SK-N-MC (cell line): Measurements from ENCODE around the gene NCAM2.

ENCODE experiments used
- EZH2 ChIP-seq: fragments of 200-600 bp; sonication (generic); IDR thresholded peaks from one replicate; pipeline ENCODE4 v1.6.1; 2017; ENCODE audit warnings: antibody characterized with exemption
- FOXP2 ChIP-seq: optimal IDR thresholded peaks from 2 replicates; pipeline ENCODE3; 2011; ENCODE audit warnings: mild to moderate bottlenecking, moderate library complexity; ENCODE audit not compliant: insufficient read depth; ENCODE audit errors: extremely low read length, control extremely low read depth
- POLR2AphosphoS5 ChIP-seq: IDR thresholded peaks from 2 replicates; pipeline ENCODE4 v1.6.1; 2012; ENCODE audit warnings: mild to moderate bottlenecking, low read depth, low read length, borderline replicate concordance

DNA sequence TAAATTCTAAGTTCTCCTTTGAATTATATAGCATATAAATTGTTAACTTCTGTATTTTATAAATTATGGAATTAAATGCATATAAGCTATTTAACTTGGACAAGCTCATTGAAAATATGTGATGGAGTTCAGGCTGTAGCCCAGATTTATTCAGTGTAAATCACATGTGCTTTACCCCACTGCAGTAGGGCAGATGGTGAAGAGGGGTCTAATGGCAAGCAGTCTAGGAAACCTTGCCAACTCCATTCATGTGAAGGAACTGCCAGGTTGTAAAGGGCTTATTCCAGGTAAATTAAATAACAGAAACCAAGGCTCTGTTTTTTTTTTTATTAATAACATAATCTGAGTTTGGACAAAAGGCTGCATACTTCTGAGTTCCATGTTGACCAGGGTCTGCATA is 243.2 kb downstream of the NCAM2 start:
- no peak for TF ChIP-seq EZH2
- TF ChIP-seq POLR2AphosphoS5: no peak
- no peak for TF ChIP-seq FOXP2
